Activated CD4-positive, alpha-beta T cell treated with anti-CD3 and anti-CD28 coated beads, Interleukin-2, amount 50 U/mL, for 24 hours (primary cell): Measurements from ENCODE around the gene HEXD.
"Not testable (repeated sequence)": the region's sequence is repeated elsewhere in the genome, so short reads cannot be mapped to it uniquely, and the experiment has no call there.

Experiments used
- DNase-seq, 2 donors: peaks; one replicate each; pipeline ENCODE4 v3.0.0-alpha.2; 2020; ENCODE audit warnings: low read depth in 1 of 2, low spot score in 1 of 2

HEXD gene

DNA sequence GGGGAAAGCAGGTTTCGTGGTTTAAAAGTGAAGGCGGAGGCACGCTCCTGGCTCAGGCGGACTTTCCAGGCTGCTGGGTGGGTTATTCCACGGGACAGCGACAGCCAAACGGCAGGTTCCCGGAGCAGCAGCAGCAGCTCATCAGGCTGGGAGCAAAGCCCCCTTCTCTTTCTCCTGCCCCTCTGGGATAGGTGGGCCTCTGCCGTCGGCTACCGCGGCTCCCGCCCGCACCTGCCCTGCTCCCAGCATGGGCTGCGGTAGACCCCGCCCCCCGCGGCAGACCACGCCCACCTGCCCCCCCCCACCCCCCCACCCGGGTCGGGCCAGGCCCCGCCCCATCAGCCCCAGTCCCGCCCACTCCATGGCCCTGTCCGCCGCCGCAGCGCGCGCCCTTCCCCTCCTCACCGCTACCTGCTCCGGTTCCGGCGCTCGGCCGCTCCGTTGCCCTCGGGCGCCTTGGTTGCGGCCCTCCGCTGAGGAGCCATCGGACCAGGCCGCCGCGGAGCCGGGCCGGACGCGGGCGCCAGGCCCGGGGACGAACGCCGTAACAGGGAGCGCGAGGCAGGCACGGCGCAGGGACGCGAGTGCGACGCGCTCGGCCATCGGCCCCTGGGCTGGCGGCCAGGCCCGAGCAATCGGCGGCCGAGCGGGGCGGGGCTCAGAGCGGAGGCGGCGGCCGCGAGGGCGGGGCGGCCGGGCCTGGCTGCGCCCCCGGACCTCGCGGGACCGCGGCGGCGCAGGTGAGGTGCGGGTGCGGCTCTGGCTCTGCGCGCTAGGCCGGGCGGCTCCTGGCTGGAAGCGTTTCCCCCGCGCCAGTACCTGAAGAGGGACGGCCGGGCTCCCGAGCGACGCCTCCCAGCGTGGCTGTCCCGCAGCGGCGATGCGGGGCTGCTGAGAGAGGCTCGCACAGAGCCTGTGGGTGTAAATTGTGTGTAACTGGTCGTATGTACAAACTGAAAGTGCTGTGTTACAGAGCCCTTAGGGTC, at the start of gene HEXD, which contains the start of gene OGFOD3:
TSS of gene HEXD (plus strand) at position 347 of the 986 bp plus-strand sequence. CDS start 1,453 bp downstream, outside the sequence.
TSS of gene OGFOD3 (minus strand) at position 586 of the 986 bp plus-strand sequence. CDS start at position 485, 101 bp downstream.
- DNase-seq = peak; percentile 70 to 81

DNA sequence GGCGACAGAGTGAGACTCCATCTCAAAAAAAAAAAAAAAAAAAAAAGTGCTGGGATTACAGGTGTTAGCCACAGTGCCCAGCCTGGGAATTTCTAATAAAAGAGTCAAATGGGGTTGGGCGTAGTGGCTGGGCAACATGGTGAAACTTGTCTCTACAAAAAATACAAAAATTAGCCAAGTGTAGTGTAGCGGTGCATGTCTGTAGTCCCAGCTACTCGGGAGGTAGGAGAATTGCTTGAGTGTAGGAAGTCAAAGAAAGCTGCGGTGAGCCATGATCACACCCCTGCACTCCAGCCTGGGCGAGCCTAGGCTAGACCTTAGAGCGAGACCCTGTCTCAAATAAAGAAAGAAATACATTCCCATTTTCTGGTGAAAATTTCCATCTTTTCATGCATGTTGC, 48.9 kb upstream of the HEXD start:
- DNase-seq = no peak

DNA sequence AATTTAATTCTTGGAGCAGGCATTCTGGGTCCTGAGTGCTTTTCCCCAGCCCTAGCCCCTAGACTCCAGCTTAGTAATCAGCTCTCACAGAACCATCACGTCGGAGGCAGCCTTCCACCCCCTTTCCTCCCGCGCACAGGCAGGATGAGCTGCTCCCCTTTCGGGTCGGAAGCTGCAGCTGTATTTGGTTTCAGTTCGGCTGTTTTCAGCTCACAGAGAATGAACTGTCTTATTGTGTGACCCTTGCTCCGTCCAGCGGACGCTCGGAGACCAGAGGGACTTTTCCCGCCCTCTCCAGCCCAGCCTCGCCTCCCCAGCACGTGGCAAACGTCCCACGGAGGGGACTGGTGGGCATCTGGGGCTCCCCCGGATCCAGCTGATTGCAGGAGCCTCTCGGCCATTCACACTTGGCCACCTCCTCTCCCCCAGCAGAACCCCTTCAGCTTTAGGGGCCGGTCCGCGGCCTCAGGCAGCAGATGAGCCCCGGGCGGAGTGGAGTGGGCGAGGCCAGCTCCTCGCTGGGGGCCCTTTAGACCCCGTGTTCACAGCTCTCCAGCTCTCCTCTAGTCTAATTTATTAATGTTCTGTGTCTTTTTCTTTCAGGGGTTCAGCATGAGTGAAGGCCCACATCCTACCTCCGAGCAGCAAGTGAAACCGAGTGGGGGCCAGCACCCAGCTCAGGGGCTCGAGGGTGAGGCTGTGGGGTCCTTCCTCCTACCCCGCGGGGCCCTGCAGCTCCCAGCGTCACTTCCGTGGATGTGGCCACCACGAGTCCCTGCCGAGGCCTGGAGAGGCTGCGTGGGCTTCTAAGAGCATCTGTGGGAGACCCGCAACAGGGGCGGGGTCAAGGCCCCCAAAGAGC, 47.4 kb upstream of the HEXD start:
- DNase-seq = no peak

DNA sequence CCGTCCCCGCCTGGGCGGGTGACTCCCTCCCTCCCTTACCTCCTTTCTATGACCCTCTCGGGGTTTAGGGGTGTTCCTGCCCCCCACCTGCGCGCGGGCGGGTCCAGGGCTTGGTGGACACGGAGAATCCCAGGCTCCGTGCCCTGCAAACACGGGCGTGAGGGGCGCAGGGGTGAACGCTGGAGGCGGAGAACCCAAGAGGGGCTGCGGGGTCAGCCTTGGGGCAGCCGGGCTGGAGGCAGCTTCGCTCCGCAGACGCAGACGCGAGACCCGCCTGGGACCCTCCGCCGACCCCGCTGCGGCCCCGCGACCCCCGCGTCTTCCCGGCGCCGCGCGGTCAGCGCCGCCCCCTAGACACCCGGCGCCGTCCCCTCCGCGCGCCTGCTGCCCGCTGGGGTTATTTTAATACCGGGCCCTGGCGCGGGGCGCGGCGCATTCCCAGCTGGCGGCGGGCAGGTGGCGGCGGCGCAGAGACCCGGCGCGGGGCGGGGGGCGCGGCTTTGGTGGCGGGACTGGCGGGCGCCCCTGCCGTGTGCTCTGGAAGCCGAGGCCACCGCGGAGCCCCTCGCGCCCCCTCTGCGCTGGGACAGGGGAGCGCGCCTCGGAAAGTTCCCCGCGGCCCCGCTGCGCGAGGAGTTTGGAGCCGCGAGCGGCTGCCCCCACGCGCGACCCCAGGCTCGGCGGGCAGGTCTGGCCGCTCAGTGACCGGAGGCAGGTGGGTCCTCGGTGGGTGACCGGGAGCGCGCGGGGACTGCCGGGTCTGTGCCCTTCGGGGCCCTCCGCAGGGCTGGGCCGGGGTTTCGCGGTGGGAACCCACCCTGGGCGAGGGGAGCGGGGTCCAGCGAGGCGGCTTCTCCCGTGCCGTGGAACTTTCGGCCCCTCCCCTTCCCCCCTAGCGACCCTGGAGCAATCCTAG, 46.6 kb upstream of the HEXD start, which contains the start of gene UTS2R:
TSS of gene UTS2R (plus strand) at position 433 of the 916 bp plus-strand sequence. CDS start 2,560 bp downstream, outside the sequence.
- DNase-seq = no peak

DNA sequence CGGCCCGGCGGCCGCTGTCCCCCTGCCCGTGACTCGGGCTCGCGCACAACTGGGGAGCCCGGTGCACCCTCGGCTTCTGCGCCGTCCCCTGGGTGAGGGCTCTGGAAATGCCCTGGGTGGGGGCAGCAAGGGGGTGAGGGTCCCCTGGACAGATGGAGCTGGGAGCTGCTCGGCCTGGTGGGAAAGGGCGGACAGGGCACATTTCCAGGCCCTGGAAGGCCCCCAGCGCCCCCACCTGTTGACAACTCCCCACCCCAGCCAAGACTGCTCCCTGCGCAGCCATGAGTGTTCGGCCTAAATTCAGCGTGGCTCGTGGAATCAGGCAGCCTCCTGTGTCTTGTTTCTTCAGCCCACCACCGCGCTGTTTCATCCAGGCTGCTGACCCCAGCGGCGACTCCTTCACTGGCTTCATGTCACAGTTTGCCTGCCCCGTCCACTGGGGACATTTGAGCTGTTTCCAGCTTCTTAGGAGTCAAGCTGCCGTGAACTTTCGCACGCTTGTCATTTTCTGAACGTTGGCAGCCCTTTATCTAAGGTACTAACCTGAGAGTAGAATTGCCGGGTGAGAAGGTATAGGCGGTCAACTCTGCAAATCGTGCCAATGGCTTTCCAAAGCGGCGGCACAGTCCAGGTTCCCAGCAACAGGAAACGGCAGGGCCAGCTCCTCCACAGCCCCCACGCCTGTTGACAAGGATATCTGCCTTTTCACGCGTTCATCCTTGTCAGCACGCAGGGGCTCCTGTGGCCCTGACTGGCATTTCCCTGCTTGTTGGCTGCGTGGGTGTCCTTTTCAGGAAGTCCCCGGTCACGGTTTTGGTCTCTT, 45.7 kb upstream of the HEXD start:
- no peak for DNase-seq

DNA sequence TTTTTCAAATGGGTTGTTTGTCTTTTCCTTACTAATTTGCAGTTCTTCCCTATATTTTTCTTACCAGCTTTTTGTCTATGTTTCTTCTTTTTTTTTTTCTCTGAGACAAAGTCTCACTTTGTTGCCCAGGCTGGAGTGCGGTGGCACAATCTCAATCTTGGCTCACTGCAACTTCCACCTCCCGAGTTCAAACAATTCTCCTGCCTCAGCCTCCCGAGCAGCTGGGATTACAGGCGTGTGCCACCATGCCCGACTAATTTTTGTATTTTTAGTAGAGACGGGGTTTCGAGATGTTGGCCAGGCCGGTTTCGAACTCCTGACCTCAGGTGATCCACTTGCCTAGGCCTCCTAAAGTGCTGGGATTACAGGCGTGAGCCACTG, 45.1 kb upstream of the HEXD start:
- not testable (repeated sequence) for DNase-seq

DNA sequence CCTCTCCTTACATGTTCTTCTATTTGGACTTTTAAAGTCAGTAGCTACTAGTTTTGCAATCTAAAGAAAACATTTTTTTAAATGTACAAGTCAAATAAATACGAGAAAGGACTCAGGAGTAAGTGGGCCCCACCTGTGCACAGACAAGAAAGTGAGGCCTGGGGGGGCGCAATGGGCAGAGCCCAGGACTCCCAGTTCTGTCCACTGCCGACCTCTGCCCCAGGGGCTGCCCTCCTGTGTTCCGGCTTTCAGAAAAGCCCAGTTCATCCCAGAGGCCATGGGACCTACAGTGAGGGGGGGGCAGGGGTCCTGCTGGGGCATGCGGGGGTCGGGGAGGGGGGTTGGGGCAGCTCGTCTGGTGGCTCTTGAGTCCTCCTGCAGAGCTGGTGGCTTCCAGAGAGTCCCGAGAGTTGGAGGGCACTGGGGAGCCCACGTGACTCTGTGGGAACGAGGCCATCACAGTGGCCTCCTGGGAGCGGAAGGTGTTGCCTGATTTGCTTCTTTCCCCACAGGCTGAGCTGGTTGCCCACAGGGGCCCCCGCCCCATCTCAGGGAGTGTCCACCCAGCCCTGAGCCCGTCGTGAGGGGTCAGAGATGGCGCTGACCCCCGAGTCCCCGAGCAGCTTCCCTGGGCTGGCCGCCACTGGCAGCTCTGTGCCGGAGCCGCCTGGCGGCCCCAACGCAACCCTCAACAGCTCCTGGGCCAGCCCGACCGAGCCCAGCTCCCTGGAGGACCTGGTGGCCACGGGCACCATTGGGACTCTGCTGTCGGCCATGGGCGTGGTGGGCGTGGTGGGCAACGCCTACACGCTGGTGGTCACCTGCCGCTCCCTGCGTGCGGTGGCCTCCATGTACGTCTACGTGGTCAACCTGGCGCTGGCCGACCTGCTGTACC, 44.2 kb upstream of the HEXD start:
- no peak for DNase-seq

DNA sequence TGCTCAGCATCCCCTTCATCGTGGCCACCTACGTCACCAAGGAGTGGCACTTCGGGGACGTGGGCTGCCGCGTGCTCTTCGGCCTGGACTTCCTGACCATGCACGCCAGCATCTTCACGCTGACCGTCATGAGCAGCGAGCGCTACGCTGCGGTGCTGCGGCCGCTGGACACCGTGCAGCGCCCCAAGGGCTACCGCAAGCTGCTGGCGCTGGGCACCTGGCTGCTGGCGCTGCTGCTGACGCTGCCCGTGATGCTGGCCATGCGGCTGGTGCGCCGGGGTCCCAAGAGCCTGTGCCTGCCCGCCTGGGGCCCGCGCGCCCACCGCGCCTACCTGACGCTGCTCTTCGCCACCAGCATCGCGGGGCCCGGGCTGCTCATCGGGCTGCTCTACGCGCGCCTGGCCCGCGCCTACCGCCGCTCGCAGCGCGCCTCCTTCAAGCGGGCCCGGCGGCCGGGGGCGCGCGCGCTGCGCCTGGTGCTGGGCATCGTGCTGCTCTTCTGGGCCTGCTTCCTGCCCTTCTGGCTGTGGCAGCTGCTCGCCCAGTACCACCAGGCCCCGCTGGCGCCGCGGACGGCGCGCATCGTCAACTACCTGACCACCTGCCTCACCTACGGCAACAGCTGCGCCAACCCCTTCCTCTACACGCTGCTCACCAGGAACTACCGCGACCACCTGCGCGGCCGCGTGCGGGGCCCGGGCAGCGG, 43.4 kb upstream of the HEXD start:
- DNase-seq = no peak

DNA sequence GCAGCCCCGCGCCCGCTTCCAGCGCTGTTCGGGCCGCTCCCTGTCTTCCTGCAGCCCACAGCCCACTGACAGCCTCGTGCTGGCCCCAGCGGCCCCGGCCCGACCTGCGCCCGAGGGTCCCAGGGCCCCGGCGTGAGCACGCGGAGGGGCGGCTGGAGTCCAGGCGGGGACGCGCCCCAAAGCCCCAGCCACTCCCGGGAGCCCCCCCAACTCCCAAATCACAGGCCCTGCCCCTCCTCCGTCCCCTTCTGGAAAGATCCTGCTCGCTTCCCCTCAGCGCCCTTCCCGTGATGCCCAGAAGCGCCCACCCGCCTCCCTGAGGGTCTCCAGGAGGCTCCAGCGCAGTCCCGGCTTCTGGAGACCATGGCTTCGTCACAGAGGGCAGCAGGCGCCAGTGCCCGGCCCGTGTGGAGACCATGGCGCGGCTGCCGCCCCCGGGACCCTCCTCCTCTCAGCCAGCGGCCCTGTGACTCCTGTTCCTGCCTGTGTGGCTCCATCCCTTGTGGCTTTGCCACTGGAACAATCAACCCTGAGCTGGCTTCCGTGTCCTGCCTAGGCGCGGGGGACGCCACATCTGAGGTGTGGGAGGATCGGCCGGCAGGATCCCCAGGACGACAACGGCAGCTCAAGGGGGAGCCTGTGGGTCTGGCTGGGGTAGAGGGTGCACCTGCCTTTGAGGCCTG, 42.6 kb upstream of the HEXD start:
- DNase-seq = no peak

DNA sequence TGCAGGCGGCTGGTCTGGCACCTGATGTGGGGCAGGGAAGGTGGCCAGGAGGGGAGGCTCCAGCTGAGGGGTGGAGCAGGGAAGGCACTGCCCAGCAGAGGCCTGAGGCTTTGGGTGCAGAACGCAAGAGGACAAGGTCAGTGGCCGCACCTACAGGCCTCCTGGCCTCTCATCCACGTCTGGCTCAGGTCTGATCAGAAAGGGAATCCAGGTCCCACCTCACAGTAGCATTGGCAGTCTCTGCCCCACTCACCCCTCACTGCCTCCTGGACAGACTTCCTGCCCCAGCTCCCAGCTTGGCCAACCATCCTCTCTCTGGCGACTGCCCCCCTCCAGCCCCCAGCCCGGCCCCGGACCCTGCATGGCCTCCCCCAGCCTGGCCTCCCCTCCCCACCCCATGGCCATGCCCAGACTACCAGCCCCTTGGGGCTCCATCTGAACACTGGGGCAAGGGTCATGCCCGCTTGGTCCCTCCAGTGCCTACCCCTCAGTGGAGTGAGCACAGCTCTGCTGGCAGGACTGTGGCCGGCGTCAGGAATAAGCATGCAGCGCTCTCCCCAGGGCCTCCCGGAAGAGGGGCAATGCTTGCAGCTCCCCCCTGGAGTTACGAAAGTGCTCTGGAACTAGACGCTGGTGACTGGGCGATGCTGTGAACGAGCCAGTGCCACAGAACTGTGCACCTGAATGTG, 42.0 kb upstream of the HEXD start:
- DNase-seq = no peak

DNA sequence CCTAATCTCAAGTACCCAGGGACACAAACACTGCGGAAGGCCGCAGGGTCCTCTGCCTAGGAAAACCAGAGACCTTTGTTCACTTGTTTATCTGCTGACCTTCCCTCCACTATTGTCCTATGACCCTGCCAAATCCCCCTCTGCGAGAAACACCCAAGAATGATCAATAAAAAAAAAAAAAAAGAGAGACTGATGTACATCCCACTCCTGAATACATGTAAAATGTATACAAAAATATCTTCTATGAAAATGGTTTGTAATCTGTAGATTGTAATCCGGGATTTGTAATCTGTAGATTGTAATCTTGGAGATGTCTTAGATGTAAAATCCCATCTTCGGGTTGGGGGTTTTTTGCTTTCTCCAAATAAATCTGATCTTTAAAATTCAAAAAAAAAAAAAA, 40.9 kb upstream of the HEXD start:
- not testable (repeated sequence) for DNase-seq

DNA sequence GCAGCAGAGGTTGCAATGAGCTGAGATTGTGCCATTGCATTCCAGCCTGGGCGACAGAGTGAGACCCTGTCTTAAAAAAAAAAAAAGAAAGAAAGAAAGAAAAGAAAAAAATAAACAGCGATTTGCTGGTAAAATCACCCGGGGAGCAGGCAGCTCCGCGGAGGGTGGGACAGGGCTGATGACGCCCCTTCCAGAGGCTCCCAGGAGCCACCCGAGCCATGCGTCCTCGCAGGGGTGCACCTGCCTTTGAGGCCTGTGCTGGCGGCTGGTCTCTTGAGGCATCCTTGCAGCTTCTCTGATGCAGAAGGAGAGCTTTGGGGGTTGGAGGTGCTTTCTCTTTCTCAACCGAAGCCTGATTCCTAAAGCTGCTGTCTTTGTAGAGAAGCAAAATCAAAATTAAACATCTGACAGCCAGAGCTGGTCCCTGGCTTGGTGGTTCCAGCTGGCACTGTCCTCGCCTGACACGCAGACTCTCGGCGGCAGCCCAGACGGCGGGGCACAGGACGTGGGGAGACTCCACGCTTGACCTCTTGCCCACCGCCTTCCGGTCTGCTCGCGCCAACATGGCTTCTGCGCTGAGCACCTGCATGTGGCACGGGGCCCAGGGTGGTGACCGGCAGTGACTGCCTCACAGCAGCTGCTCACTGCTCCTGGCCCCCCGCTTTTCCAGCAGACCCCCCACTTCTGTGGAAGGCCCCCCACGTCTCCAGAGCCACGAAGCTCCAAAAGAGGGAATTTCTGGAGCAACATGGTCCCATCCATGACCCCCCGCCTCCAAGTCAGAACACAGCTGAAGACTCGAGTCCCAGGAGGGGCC, 40.0 kb upstream of the HEXD start:
- no peak for DNase-seq

DNA sequence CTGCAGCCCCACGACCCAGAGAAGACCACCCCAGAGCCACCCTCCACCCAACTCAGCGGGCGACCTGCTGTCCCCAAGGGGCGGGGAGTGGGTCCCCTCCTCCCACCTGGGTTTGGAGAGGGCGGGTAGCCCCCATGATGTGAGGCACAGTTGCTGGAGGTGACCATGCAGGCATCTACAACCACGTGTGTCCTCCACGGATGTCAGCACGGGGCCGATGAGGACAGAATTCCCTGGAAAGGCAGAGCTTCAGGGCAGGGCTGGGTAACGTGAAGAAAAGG, 39.5 kb upstream of the HEXD start:
- no peak for DNase-seq

DNA sequence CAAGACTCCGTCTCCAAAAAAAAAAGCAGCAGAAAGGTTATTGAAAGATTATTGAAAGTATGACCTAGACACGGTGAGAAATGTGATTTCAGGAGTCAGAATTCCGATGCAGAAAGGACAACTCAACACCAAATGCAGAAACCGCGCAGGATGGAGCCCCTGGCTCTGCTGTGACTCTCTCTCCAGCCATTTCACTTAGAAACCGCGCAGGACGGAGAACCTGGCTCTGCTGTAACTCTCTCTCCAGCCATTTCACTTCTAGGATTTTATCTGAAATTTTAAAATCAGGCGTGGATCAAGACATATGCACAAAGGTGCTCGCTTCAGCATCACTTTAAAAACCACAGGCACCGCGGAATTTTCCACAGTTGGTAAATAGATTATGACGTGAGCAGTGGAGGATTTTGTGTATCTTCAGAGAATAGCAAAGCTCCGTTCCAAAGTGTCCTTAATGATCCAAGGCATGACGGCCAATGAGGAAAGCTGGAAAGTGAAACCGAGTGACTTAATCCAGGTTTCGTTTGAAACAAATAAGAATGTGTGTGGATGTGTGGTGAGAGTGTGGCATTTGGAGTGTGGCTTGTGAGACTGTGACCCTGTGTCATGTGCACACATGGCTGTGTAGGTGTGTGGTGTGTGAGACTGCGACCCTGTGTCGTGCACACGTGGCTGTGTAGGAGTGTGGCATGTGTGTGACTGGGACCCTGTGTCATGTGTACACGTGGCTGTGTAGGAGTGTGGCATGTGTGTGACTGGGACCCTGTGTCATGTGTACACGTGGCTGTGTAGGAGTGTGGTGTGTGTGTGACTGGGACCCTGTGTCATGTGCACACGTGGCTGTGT, 37.1 kb upstream of the HEXD start:
- DNase-seq = no peak

DNA sequence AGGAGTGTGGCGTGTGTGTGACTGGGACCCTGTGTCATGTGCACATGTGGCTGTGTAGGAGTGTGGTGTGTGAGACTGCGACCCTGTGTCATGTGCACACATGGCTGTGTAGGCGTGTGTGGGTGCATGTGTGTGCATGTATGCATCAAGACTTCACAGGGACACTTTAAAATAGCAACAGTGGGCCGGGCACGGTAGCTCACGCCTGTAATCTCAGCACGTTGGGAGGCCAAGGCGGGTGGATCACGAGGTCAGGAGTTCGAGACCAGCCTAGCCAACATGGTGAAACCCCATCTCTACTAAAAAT, 36.5 kb upstream of the HEXD start:
- not testable (repeated sequence) for DNase-seq
